GM20000 (cell line): ENCODE results near the gene NSUN5.
A peak's percentile ranks its signal among the peaks of the same experiment; 100 is the strongest.

ENCODE experiments used
- DNase-seq: peaks from one replicate; pipeline ENCODE4 v3.0.0; 2012; ENCODE audit warnings: low spot score
- CTCF ChIP-seq: IDR thresholded peaks from 2 replicates; pipeline ENCODE4 v1.5.1; 2012; ENCODE audit warnings: mild to moderate bottlenecking, control low read depth; ENCODE audit errors: extremely low read depth, missing control alignments

NSUN5 gene

GRCh38 chr7:73308665-73309214 is at the start of gene NSUN5:
NSUN5 (minus strand) TSS chr7:73308826; CDS start chr7:73308790, 36 bp downstream.
- DNase-seq = peak; percentile 96
- TF ChIP-seq CTCF = no peak

- no peak for TF ChIP-seq CTCF
- DNase-seq = no peak
Observed at GRCh38 chr7:73356159-73356558, 47.5 kb upstream of the NSUN5 start.

GRCh38 chr7:73354821-73355220 is 46.2 kb upstream of the NSUN5 start:
- DNase-seq = no peak
- TF ChIP-seq CTCF = no peak

- no peak for TF ChIP-seq CTCF
- DNase-seq = no peak
Observed at GRCh38 chr7:73354196-73354595, 45.6 kb upstream of the NSUN5 start.

GRCh38 chr7:73353243-73353642 is 44.6 kb upstream of the NSUN5 start:
- DNase-seq = no peak
- no peak for TF ChIP-seq CTCF

- DNase-seq = no peak
- TF ChIP-seq CTCF = no peak
Observed at GRCh38 chr7:73352784-73353183, 44.2 kb upstream of the NSUN5 start.

GRCh38 chr7:73351447-73352167 is 43.0 kb upstream of the NSUN5 start:
- DNase-seq = no peak
- TF ChIP-seq CTCF = no peak
